ENCODE results near the gene THADA.

DNA sequence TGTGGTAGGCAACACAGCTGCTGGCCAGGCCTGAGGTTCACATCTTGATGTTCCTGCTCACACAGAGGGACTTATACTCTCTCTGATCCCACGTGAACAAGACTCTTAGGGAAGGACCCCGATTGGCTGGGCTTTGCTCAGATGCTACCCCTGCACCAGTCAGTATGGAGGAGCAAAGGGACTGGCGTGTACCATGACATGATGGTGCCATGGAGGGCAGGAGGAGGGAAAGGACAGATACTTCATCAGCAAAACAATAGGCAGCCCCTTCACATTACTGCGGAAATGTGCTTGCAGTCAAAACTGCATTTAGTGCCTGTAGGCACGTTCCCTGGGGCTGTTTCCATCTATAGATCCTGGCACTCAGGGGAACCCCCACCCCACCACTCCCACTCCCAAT is 412.1 kb downstream of the THADA start:
- TF ChIP-seq, protein P1, sequence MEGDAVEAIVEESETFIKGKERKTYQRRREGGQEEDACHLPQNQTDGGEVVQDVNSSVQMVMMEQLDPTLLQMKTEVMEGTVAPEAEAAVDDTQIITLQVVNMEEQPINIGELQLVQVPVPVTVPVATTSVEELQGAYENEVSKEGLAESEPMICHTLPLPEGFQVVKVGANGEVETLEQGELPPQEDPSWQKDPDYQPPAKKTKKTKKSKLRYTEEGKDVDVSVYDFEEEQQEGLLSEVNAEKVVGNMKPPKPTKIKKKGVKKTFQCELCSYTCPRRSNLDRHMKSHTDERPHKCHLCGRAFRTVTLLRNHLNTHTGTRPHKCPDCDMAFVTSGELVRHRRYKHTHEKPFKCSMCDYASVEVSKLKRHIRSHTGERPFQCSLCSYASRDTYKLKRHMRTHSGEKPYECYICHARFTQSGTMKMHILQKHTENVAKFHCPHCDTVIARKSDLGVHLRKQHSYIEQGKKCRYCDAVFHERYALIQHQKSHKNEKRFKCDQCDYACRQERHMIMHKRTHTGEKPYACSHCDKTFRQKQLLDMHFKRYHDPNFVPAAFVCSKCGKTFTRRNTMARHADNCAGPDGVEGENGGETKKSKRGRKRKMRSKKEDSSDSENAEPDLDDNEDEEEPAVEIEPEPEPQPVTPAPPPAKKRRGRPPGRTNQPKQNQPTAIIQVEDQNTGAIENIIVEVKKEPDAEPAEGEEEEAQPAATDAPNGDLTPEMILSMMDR (conservative IDR thresholded peaks at IDR 0.05 in 1 of 2, IDR thresholded peaks at IDR 0.05 in 1 of 2; ENCODE audit: low read depth in 1 of 2, low read length in 2 of 2): no peak
- TF ChIP-seq EZH2 (IDR thresholded peaks at IDR 0.05; ENCODE audit: low read length, missing control alignments): no peak
